Skin epidermis (tissue), 12 donors: Measurements from ENCODE around the gene NHEJ1.
A peak's percentile ranks its signal among the peaks of the same experiment; 100 is the strongest.

Experiments
- H3K27ac ChIP-seq, 21 experiments: fragments of 200-600 bp; sonication (generic) in 11 of 21; one replicate each; pipeline ENCODE4 v1.5.0; 2020; ENCODE audit warnings: mild to moderate bottlenecking in 3 of 21, inconsistent platforms in 2 of 21, moderate library complexity in 2 of 21
- H3K4me3 ChIP-seq, 7 experiments: fragments of 200-600 bp; sonication (generic) in 2 of 7; one replicate each; pipeline ENCODE4 v1.5.0; 2020; ENCODE audit warnings: inconsistent platforms in 2 of 7, mild to moderate bottlenecking in 2 of 7, moderate library complexity in 1 of 7

Gene NHEJ1

DNA sequence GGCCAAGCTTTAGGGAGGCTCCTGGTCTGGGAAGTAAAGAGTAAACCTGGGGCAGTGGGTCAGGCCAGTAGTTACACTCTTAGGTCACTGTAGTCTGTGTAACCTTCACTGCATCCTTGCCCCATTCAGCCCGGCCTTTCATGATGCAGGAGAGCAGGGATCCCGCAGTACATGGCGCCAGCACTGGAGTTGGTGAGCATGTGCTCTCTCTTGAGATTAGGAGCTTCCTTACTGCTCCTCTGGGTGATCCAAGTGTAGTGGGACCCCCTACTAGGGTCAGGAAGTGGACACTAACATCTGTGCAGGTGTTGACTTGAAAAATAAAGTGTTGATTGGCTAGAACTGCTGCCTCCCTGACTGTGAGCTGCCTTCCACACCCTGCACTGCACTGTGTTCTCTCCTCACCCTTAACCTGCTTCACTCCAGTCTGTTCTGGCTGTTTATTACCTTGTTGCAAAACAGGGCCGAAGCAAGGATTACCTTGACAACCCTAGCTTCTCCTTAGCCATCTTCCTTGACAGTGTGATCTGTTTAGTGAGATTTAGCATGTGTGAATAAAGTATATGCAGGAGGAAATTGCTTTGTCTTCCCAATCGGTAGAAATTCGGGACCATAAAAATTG, 22.6 kb upstream of the NHEJ1 start:
- no peak overlapping the region for H3K4me3 ChIP-seq
- no peak overlapping the region for H3K27ac ChIP-seq

- H3K4me3 ChIP-seq = no peak overlapping the region
- no peak overlapping the region for H3K27ac ChIP-seq
Observed at GRCh38 chr2:219182331-219183150, 21.9 kb upstream of the NHEJ1 start.

- H3K27ac ChIP-seq = no peak overlapping the region
- H3K4me3 ChIP-seq = no peak overlapping the region
Observed at GRCh38 chr2:219181531-219181930, 20.9 kb upstream of the NHEJ1 start.

GRCh38 chr2:219180961-219181360, 20.3 kb upstream of the NHEJ1 start:
- no peak overlapping the region for H3K27ac ChIP-seq
- H3K4me3 ChIP-seq = no peak overlapping the region

- Histone ChIP-seq H3K27ac (peak overlapping the region in 2 of 21 experiments; percentile 96 to 98), H3K4me3 (peak overlapping the region in 1 of 7 experiments; percentile 97)
Observed at GRCh38 chr2:219179601-219180465, 19.2 kb upstream of the NHEJ1 start.

- peak overlapping the region; percentile 82 to 100 (median 98) for H3K27ac ChIP-seq
- H3K4me3 ChIP-seq = peak overlapping the region; percentile 65 to 99 (median 96)
Observed at GRCh38 chr2:219178377-219179175, 18.0 kb upstream of the NHEJ1 start.

GRCh38 chr2:219177552-219178376, 17.1 kb upstream of the NHEJ1 start, which contains the start of gene RETREG2:
Gene RETREG2 (plus strand): TSS chr2:219178275. CDS start chr2:219178353, 78 bp downstream.
- H3K4me3 ChIP-seq = peak within 1 kb of the TSS; percentile 65 to 99 (median 96)

DNA sequence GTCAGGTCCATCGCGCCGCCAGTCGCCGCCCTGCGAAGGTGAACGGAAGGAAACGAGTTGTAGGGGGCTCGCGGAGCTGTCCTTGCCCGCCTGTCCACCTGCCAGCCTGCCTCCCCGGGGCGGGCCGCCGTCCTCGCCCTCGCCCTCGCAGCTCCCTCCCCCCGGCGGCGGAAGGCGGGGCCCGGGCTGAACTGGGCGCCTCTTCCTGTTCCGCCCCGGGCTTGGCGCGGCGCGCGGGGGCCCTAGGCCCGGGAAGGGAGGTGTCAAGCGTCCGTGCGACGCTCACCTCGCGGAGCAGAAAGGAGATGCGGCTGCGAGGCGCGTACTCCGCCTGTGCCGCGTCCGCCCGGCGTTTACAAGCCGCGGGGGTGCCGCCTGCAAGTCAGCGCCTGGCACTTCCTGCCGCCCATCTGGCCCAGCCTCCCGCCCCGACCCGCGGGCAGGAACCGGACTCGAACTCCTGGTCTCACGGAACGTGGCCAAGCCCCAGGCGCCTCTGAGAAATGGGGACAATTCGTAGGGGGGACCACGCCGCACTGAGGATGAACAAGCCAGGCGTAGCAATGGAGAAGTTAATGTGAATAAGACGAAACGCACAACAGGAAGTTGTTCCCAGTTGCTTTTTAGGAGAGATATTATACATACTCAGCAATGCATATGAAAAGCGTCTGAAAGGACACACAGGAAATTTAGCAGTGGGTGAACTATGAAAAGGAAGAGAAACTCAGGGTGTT, 16.4 kb upstream of the NHEJ1 start, which contains the start of gene CNPPD1:
TSS of gene CNPPD1 (minus strand) at position 108 of the 734 bp plus-strand sequence. CDS start at position 11, 97 bp downstream.
- H3K4me3 ChIP-seq = peak within 1 kb of the TSS; percentile 65 to 99 (median 96)

More at GRCh38 chr2:219177552-219178376, 17.1 kb upstream of the NHEJ1 start, which contains the start of gene RETREG2:
- peak within 1 kb of the TSS; percentile 82 to 100 (median 98) for H3K27ac ChIP-seq

DNA sequence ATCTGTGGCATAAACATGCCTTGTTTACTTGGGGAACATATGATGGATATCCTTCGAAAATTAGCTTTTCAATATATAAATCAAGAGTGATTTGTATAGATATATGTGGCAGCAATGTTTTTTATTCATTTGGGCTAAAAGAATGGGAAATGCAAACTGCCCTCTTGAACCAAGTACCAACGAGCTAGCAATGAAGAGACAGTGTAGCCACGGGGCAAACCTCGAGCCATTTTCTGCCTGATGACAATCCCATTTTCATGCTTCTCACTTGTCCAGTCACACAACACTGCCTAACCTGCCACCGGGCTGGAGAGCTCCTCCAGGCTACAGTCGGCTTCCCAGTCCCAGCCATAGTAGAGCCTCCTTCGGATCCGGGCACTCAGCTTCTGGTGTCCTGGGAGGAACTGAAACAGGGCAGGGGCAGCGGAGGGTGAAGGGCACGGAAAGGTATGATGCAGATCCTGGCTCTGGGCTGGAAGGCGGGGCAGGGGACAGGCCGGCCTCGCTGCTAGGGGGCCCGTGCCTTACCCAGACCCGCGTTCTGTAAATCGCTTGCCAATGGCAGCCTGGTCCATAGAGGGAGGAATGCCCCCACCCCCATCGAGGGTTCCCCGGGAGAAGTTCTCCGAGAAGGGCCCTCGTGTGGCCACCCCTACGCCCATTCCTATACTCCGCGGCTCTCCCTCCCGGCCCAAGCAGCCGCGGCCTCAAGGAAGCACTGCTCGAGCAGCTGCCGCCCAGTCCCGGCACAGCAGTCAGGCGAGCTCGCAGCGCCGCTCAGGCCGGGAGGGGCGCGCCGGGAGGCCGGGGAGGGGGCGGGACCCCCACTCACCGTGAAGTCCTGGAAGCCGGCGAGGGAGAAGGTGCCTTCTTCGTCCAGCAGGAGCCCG, 15.6 kb upstream of the NHEJ1 start:
- Histone ChIP-seq H3K4me3 (peak overlapping the region; percentile 65 to 99 (median 96)), H3K27ac (peak overlapping the region; percentile 63 to 100 (median 98))

More for the DNA sequence above, 16.4 kb upstream of the NHEJ1 start, which contains the start of gene CNPPD1:
- H3K27ac ChIP-seq = peak within 1 kb of the TSS; percentile 63 to 100 (median 98)

DNA sequence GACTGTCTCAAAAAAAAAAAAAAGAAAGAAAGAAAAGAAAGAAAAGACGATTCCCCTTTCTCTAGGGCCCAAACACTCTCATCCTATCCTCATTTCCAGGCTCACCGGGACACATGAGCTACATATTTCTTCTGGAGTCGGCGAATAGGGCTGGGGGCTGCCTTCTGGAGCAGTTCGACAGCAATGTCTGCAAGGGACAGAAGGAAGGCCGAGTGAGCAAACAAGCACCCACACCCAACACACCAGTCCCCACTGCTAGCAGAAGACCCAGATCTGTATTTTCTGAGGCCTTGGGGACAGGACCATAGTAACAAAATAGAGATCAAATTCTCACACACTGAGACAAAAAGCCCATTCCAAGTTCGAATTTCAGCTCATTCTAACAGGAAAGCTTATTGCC, 14.9 kb upstream of the NHEJ1 start:
- H3K4me3 ChIP-seq = peak overlapping the region in 3 of 7 experiments; percentile 65 to 99 (median 99)
- peak overlapping the region in 12 of 21 experiments; percentile 92 to 98 (median 98) for H3K27ac ChIP-seq

DNA sequence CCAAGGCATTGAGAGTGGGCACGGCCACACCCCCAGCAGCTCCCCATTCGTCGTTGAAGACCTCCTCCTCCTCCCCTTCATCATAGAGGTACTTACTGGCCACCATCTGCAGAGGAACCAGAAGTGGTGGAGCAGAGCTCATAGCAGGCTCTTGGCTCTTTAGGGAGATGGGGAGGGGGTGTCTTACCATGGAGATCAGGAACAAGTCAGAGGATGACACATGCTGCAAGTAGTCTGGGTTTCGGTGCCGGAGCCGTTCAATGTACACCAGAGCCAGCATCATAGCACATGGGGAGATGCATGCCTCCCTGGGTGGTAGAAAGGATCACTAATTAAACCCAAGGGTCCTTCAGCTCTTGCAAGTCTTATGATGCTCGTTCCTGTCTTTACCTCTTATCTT, 14.2 kb upstream of the NHEJ1 start:
- Histone ChIP-seq H3K27ac (peak overlapping the region in 1 of 21 experiments; percentile 16), H3K4me3 (no peak overlapping the region)

DNA sequence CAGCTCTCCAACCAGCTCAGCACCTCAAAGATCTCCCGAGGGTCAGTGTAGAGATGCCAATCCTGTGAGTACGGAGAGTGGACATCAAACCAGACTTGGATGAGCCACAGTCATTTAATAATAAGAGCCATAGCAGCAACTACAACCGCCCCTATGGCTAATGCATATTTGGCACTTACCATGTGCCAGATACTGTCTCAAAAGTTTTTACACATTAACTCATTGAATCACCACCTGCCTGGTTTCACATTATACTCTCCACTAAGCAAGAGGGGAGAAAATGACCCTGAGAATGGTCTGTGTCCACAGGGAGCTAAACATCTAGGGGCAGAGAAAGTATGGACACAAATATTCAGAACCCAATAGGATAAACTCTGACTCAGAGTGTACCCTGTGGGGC, 13.5 kb upstream of the NHEJ1 start:
- no peak overlapping the region for H3K27ac ChIP-seq

GRCh38 chr2:219173176-219173575, 12.6 kb upstream of the NHEJ1 start:
- no peak overlapping the region for H3K27ac ChIP-seq
- no peak overlapping the region for H3K4me3 ChIP-seq

More for the DNA sequence above, 13.5 kb upstream of the NHEJ1 start:
- H3K4me3 ChIP-seq = no peak overlapping the region

DNA sequence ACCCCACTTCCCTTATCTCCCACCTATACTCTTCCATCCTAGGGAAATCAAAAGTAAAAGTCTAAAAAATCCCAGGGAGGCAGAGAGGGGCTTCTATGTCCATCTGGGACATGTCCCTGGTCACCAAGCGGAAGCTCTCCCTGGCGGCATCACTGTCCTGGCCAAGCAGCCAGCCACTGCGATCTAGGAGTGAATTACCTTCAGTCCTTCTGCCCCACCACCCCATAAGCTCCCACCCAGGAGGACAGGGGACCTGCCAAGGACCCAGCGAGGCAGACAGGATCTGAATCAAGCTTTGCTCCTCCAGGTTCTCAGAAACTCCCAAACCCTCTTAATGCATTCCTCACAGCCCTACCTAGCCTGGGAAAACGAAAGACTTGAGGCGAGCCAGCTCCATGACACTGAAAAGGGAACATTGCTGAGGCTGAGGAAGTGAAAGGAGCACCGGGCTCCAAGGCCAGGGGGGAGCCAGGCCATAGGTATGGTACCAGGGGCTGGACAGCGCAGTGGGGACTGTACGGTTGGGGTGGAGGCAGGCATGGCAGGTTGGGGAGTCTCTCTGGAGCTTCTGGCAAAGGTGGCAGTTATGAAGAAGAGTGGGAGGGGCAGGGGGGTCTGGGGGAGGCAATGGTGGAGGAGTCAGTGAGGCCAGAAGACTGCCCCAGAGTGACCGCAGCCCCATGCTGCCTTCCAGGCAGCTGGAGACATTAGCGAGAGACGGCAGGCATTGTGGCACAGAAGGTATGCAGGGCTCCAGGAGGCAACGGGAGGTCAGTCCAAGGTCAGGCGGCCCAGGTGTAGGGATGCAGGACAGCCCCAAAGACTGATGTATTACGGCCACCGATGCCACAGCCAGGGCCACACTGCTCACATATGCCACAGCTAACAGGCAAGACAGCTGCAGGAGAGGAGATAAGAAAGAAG, 11.9 kb upstream of the NHEJ1 start:
- H3K4me3 ChIP-seq = no peak overlapping the region
- H3K27ac ChIP-seq = peak overlapping the region in 6 of 21 experiments; percentile 47 to 71 (median 56)

DNA sequence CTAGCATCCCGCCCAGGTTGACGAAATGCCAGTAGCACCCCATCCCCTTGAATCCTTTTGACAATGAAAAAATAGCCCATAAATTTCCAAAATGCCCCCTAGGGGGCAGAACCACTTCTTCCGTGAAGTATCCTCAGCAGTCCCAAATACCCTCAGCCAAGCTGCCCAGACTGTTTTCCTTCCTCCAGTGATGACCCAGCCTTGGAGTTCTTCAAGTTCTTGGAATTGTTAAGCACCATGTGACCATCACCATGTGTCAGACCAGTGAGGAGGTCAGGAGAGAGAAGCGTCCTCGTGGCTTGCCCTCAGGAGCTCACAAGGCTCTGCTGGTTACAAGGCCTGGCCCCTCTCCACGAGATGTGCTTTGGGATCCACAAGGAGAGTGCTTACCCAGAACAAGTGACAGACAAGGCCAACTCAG, 10.6 kb upstream of the NHEJ1 start:
- Histone ChIP-seq H3K27ac (peak overlapping the region in 12 of 21 experiments; percentile 1 to 71 (median 52)), H3K4me3 (no peak overlapping the region)
